Measurements from ENCODE around the gene MED26.
A peak's percentile ranks its signal among the peaks of the same experiment; 100 is the strongest.
"Not testable (repeated sequence)": the region's sequence is repeated elsewhere in the genome, so short reads cannot be mapped to it uniquely, and the experiment has no call there.

Gene MED26, protein sequence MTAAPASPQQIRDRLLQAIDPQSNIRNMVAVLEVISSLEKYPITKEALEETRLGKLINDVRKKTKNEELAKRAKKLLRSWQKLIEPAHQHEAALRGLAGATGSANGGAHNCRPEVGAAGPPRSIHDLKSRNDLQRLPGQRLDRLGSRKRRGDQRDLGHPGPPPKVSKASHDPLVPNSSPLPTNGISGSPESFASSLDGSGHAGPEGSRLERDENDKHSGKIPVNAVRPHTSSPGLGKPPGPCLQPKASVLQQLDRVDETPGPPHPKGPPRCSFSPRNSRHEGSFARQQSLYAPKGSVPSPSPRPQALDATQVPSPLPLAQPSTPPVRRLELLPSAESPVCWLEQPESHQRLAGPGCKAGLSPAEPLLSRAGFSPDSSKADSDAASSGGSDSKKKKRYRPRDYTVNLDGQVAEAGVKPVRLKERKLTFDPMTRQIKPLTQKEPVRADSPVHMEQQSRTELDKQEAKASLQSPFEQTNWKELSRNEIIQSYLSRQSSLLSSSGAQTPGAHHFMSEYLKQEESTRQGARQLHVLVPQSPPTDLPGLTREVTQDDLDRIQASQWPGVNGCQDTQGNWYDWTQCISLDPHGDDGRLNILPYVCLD

DNA sequence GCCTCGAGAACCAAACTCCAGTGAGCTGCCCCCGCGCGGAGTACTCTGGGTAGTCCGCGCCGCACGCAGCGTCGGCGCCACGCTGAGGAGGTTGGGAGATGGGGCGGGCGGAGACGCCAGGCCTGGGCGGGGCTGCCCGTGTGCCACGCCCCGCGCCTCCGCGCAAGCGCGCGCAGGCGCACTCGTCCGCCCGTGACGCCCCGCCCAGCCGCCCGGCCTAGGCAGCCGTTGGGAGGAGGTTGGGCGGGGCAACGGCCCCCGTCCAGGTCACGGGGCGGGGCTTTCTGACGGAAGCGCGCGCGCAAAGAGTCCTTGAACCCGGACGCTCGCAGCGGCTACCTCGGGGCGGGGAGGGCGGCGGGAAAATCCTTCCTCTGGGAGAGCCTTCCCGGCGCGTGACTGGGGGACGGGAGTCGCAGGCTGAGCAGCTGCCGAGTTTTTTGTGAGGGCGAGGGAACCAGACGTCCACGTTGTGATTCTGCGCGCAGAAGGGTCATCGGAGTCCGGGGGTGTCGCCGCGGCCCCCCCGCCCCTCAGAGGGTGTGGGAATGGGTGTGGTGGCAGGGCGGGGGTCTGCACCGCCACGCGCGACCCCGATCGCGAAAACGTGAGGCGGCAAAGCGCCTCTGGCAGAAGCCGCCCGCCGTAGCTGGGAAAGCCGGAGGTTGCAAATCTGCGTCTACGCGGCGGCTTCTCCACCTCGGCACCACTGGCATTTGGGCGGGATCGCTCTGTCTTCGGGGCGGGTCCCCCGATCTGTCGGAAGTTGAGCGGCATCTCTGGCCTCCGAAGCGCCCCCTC, at the start of gene MED26:
TSS of gene MED26 (minus strand) at position 22 of the 801 bp plus-strand sequence. CDS start 261 bp downstream, outside the sequence.
- TF ChIP-seq POLR2AphosphoS5 (IDR thresholded peaks at IDR 0.05; ENCODE audit: borderline replicate concordance, low read depth, low read length): peak; percentile 89
- TF ChIP-seq FOXP2 (optimal IDR thresholded peaks at IDR 0.05; ENCODE audit: control extremely low read depth, extremely low read length, insufficient read depth): no peak
- no peak for TF ChIP-seq EZH2 (IDR thresholded peaks at IDR 0.05)
- peaks cover 35% of the 10 kb centered on the region for H3K36me3 ChIP-seq (ENCODE audit: insufficient read depth, low read length)
- peak within 1 kb of the TSS; percentile 91 for H3K27ac ChIP-seq
- peak; percentile 32 for DNase-seq (ENCODE audit: low read depth, low spot score)
- peak within 1 kb of the TSS; percentile 90 for H3K9ac ChIP-seq (ENCODE audit: insufficient read length)
- peak within 1 kb of the TSS; percentile 97 for H3K4me3 ChIP-seq
- H3K9me3 ChIP-seq (ENCODE audit: low read depth, low read length): no peaks in the 10 kb centered on the region

DNA sequence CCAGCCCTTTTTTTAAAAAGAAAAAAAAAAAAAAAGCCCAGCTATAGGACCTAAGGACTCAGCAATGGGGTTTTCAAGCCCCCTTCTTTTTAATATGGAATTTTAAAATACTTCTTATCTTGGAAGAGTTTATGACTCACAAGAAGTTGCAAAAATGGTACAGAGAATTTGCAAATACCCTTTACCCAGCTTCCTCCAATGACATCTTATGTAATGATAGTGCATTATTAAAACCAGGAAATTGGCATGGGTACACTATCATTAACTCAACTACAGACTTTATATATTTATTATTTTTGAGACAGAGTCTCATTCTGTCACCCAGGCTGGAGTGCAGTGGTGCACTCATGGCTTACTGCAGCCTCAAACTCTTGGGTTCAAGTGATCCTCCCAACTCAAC, 49.1 kb upstream of the MED26 start:
- no peak overlapping the region for H3K9ac ChIP-seq (ENCODE audit: insufficient read length)
- H3K36me3 ChIP-seq (ENCODE audit: insufficient read depth, low read length): peaks cover 10% of the 10 kb centered on the region; the same call in 1 of the 2 replicates
- H3K9me3 ChIP-seq (ENCODE audit: low read depth, low read length): no peaks in the 10 kb centered on the region
- no peak overlapping the region for H3K27ac ChIP-seq
- no peak overlapping the region for H3K4me3 ChIP-seq
- TF ChIP-seq EZH2 (IDR thresholded peaks at IDR 0.05): no peak
- no peak for DNase-seq (ENCODE audit: low read depth, low spot score)

DNA sequence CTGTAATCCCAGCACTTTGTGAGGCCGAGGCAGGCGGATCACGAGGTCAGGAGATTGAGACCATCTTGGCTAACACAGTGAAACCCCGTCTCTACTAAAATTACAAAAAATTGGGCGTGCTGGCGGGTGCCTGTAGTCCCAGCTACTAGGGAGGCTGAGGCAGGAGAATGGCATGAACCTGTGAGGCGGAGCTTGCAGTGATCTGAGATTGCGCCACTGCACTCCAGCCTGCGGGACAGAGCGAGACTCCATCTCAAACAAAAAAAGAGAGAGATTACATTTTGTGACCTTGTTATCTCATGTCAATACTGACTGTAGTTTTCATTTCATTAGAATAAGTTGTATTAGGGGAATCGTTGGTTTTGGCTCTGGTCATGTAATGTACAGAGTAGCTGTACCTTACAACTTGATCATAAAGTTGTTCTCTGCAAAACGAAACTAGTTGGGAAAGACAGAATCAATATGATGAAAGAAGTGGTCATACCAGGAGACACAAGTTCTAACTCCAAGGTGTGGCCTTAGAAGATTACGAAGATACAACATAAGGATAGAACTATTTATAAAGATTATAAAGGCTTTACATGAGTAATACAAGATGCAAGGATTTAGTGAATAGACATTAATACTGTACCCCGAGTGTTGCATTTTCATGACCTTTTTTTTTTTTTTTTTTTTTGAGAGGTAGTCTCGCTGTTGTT, 48.2 kb upstream of the MED26 start:
- no peak overlapping the region for H3K9ac ChIP-seq (ENCODE audit: insufficient read length)
- TF ChIP-seq POLR2AphosphoS5 (IDR thresholded peaks at IDR 0.05; ENCODE audit: borderline replicate concordance, low read depth, low read length) (no peak), EZH2 (IDR thresholded peaks at IDR 0.05) (no peak), FOXP2 (optimal IDR thresholded peaks at IDR 0.05; ENCODE audit: control extremely low read depth, extremely low read length, insufficient read depth) (no peak)
- H3K36me3 ChIP-seq (ENCODE audit: insufficient read depth, low read length): peaks cover 10% of the 10 kb centered on the region; the same call in 1 of the 2 replicates
- H3K27ac ChIP-seq: no peak overlapping the region
- H3K9me3 ChIP-seq (ENCODE audit: low read depth, low read length): no peaks in the 10 kb centered on the region
- no peak overlapping the region for H3K4me3 ChIP-seq
- no peak for DNase-seq (ENCODE audit: low read depth, low spot score)

DNA sequence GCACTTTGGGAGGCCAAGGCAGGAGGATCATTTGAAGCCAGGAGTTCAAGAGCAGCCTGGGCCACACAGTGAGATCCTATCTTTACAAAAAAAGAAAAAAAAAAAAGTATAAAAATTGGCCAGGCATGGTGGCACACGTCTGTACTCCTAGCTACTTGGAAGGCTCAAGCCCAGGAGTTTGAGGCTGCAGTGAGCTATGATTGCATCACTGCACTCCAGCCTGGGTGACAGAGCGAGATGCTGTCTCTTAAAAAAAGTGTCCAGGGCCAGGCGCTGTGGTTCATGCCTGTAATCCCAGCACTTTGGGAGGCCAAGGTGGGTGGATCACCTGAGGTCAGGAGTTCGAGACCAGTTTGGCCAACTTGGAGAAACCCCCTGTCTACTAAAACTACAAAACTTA, 45.8 kb upstream of the MED26 start:
- not testable (repeated sequence) for H3K9me3 ChIP-seq (ENCODE audit: low read depth, low read length); DNase-seq (ENCODE audit: low read depth, low spot score); H3K27ac ChIP-seq; H3K9ac ChIP-seq (ENCODE audit: insufficient read length); H3K36me3 ChIP-seq (ENCODE audit: insufficient read depth, low read length); H3K4me3 ChIP-seq

DNA sequence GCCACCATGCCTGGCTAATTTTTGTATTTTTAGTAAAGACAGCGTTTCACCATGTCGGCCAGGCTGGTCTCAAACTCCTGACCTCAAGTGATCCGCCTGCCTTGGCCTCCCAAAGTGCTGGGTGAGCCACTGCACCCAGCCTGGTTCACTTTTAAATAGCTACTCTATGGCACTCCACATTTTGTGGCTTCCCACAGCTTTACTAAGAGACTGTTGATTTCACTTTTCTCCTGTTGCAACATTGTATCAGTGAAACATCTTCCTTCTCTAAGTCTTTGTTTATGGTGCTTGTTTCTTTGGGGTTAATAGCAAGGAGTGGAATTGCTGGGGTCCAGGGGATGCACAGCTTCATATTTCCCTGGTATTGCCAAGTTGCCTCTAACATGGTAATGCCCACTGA, 45.2 kb upstream of the MED26 start:
- DNase-seq (ENCODE audit: low read depth, low spot score): no peak
- H3K27ac ChIP-seq: no peak overlapping the region
- TF ChIP-seq FOXP2 (optimal IDR thresholded peaks at IDR 0.05; ENCODE audit: control extremely low read depth, extremely low read length, insufficient read depth) (no peak), POLR2AphosphoS5 (IDR thresholded peaks at IDR 0.05; ENCODE audit: borderline replicate concordance, low read depth, low read length) (no peak), EZH2 (IDR thresholded peaks at IDR 0.05) (no peak)
- no peak overlapping the region for H3K4me3 ChIP-seq
- H3K9me3 ChIP-seq (ENCODE audit: low read depth, low read length): no peaks in the 10 kb centered on the region
- no peaks in the 10 kb centered on the region for H3K36me3 ChIP-seq (ENCODE audit: insufficient read depth, low read length)
- no peak overlapping the region for H3K9ac ChIP-seq (ENCODE audit: insufficient read length)

DNA sequence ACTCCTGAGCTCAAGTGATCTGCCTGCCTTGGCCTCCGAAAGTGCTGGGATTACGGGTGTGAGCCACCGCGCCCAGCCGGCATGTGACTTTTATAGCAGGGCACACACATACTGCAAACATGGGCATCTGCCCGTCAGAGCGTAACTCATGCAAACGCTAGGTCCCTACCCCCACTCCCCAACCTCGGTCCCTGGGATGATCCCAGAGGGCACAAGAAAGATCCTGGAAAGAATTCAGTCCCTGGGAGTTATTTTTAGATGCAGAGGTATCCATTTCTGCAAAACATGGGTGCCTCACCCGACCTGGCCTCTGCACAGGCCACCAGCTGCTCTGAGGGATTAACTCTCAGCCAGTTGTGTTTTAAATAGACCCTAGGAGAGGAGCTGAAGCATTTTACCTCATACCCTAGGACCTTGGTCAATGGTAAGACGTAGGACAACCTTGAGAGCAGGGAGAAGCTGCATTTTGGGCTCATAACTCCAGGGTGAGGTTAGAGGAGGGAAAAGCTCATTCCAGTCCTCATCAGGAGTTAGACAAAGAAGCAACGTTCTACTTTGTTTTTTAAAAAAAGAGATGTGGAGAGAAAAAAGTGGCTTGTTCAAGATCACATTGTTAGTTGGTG, 43.8 kb upstream of the MED26 start:
- Histone ChIP-seq H3K36me3 (ENCODE audit: insufficient read depth, low read length) (no peaks in the 10 kb centered on the region), H3K4me3 (no peak overlapping the region), H3K9me3 (ENCODE audit: low read depth, low read length) (no peaks in the 10 kb centered on the region), H3K9ac (ENCODE audit: insufficient read length) (no peak overlapping the region), H3K27ac (no peak overlapping the region)
- no peak for TF ChIP-seq POLR2AphosphoS5 (IDR thresholded peaks at IDR 0.05; ENCODE audit: borderline replicate concordance, low read depth, low read length)
- TF ChIP-seq EZH2 (IDR thresholded peaks at IDR 0.05): no peak
- no peak for TF ChIP-seq FOXP2 (optimal IDR thresholded peaks at IDR 0.05; ENCODE audit: control extremely low read depth, extremely low read length, insufficient read depth)
- DNase-seq (ENCODE audit: low read depth, low spot score): no peak

DNA sequence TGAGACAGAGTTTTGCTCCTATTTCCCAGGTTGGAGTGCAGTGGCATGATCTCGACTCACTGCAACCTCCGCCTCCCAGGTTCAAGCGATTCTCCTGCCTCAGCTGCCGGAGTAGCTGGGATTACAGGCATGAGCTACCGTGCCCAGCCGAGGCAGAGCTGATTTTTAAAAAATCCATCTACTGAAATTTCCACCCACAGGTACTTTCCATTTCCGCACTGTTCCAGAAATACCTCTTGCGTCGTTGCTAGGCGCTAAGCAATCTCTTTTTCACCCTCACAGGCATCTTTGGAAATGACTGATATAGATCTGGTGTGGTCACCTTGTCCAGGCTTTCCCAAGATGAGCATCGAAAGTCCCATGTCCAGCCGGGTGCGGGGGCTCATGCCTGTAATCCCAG, 42.3 kb upstream of the MED26 start:
- TF ChIP-seq EZH2 (IDR thresholded peaks at IDR 0.05) (no peak), FOXP2 (optimal IDR thresholded peaks at IDR 0.05; ENCODE audit: control extremely low read depth, extremely low read length, insufficient read depth) (no peak), POLR2AphosphoS5 (IDR thresholded peaks at IDR 0.05; ENCODE audit: borderline replicate concordance, low read depth, low read length) (no peak)
- H3K4me3 ChIP-seq: no peak overlapping the region
- no peak for DNase-seq (ENCODE audit: low read depth, low spot score)
- H3K36me3 ChIP-seq (ENCODE audit: insufficient read depth, low read length): no peaks in the 10 kb centered on the region
- no peaks in the 10 kb centered on the region for H3K9me3 ChIP-seq (ENCODE audit: low read depth, low read length)
- no peak overlapping the region for H3K27ac ChIP-seq
- no peak overlapping the region for H3K9ac ChIP-seq (ENCODE audit: insufficient read length)

DNA sequence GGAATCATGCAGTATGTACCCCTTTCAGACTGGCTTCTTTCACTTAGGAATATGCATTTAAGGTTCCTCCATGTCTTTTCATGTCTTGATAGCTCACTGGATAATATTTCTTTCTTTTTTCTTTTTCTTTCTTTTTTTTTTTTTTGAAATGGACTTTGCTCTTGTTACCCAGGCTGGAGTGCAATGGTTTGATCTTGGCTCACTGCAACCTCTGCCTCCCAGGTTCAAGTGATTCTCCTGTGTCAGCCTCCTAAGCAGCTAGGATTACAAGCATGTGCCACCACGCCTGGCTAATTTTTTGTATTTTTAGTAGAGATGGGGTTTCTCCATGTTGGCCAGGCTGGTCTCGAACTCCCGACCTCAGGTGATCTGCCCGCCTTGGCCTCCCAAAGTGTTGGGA, 40.7 kb upstream of the MED26 start:
- H3K9ac ChIP-seq (ENCODE audit: insufficient read length); H3K9me3 ChIP-seq (ENCODE audit: low read depth, low read length); H3K4me3 ChIP-seq; H3K36me3 ChIP-seq (ENCODE audit: insufficient read depth, low read length); H3K27ac ChIP-seq; DNase-seq (ENCODE audit: low read depth, low spot score): not testable (repeated sequence)

Data from SK-N-MC (cell line).